OCI-LY1 (cell line): Measurements from ENCODE around the gene MRPS27.

Source experiments
- CTCF ChIP-seq: fragments of 200-600 bp; sonication (generic), shearing (Covaris generic); IDR thresholded peaks from 2 replicates; pipeline ENCODE4 v1.5.1; 2017; ENCODE audit warnings: mild to moderate bottlenecking, antibody characterized with exemption, low read length, moderate library complexity, mixed read lengths
- EZH2 ChIP-seq: fragments of 200-600 bp; sonication (generic), shearing (Covaris generic); IDR thresholded peaks from 2 replicates; pipeline ENCODE4 v1.8.0; 2017; ENCODE audit warnings: borderline replicate concordance, mixed run types, mild to moderate bottlenecking, antibody characterized with exemption, low read length, moderate library complexity, mixed read lengths

- TF ChIP-seq EZH2 (no peak), CTCF (no peak)
These were observed 116.7 kb downstream of the MRPS27 start for GRCh38 chr5:72203251-72203845.
